Subcutaneous adipose tissue (tissue), 4 donors: ENCODE data around the gene ITPK1. TPM values are rescaled to one million over a fixed set of nuclear protein-coding genes. Genes with fewer than 3 reads are reported as not detected.

ENCODE experiments used
- total RNA-seq, 4 donors: library from RNA; depleted of rRNA; stranded (reverse); fragments of >200 nt; gene quantifications; one replicate each; pipeline ENCODE4 v1.1.0, GENCODE V29; 2016
- TF ChIP-seq, protein P1 (sequence below): fragments of 450-650 bp; IDR thresholded peaks from one replicate; pipeline ENCODE4 v1.5.1; 2016; ENCODE audit warnings: low read depth, mild to moderate bottlenecking, control low read depth, antibody characterized with exemption, moderate library complexity

The ITPK1 gene
- total RNA-seq, 4 donors from 2014 or later, result 53.4 to 109 (median 60.3) TPM

- TF ChIP-seq, protein P1, sequence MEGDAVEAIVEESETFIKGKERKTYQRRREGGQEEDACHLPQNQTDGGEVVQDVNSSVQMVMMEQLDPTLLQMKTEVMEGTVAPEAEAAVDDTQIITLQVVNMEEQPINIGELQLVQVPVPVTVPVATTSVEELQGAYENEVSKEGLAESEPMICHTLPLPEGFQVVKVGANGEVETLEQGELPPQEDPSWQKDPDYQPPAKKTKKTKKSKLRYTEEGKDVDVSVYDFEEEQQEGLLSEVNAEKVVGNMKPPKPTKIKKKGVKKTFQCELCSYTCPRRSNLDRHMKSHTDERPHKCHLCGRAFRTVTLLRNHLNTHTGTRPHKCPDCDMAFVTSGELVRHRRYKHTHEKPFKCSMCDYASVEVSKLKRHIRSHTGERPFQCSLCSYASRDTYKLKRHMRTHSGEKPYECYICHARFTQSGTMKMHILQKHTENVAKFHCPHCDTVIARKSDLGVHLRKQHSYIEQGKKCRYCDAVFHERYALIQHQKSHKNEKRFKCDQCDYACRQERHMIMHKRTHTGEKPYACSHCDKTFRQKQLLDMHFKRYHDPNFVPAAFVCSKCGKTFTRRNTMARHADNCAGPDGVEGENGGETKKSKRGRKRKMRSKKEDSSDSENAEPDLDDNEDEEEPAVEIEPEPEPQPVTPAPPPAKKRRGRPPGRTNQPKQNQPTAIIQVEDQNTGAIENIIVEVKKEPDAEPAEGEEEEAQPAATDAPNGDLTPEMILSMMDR, result no peak
These were observed 147.3 kb downstream of the ITPK1 start for GRCh38 chr14:92968291-92969020.

GRCh38 chr14:92967346-92967926 is 148.3 kb downstream of the ITPK1 start:
- TF ChIP-seq, protein P1, result no peak

- TF ChIP-seq, protein P1, result no peak
These were observed 150.4 kb downstream of the ITPK1 start for GRCh38 chr14:92965281-92965680.

DNA sequence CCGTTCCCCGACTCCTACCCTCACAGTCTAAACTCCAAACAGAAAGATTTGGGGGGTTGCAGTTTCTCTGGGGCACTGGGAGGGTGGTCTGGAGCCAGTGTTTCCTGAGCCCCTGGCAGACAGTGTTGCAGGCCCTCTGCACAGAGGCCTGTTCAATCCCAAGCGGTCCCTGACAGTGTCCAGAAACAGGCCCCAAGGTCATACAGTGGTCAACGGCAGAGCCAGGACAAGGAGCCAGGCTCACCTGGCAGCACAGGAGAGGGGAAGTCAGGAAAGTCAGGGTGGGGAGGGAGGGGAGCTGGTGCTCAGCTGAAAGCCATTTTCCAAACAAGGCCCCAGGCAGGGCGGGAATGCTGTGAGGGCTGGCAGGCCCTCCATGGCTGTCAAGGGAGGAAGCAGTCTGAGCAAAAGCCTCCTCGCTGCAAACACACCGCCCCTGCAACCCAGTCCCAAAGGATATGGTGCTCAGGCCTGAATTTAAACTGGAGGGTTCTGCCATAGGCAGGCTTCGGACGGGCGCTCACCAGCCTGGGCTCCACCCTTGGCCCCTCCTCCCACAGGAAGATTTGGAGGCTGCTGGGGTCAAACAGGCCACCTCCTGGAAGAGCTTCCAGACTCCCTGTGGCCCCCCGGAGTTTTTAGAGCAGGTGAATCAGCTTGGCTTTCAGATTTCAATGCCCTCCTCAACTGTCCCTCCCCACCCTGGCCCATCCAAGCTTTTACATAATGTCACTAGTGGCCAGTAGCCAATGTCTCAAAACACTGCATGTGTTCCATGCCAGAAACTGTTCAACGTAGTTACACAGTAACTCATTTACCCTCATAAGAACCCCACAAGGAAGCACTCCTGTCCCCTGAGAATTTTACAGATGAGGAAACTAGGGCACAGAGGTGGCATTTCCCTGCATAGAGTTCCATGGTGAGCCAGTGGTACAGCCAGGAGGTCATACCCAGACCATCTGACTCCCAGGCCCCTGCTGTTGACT is 151.3 kb downstream of the ITPK1 start:
- TF ChIP-seq, protein P1, result no peak

DNA sequence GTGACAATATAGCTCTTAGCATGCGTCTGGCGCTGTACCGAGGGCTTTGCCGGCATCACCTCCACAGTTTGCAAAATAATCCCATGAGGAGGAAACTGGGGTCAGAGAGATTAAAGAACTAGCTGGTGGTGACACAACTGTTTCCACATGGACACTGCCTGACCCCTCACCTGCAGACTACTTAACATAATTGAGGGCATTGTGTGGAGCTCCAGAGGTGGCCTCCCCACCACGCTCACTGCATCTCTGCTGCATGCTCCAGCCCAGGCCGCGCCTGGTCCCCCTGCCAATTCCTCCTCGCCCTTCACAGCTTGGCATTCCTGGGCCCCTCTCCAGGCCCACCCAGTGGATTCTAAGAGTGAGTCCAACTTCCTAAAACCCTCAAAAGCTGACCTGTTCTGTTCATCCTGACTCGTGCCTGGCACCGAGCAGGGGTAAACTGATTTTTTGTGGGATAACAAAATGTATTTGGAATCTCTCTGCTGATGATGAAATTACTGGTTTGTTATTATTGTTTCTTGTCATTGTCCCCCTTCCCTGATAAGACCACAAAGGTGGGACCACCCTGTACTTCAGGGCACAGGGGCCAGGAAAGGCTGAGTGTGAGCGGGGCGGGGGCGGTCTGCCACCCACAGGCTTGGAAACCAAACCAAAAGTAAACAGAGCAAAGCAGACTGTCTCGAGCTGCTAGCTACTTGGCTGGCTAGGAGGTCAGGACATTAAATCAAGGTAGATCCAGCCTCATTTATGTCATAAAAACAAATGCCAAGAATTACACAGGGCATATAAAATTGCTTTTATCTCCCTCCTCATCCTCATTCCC is 152.2 kb downstream of the ITPK1 start:
- TF ChIP-seq, protein P1, result no peak

DNA sequence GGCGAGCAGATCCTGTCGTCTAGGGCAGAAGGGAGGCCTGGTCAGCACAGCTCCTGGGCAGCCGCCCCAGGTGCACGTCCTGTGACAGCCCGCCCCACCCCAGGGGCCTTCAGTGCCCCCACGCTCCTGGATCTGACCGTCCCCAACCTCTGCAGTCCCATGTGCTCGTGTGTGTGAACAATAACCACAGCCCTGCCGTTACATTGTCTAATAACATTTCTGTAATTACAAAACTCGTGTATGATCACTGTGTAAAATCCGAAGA is 153.0 kb downstream of the ITPK1 start:
- TF ChIP-seq, protein P1, result no peak
